HTR-8/SVneo (cell line): Measurements from ENCODE around the gene CBARP.

Experiments used
- DNase-seq: peaks from one replicate; pipeline ENCODE4 v3.0.0; 2011; ENCODE audit warnings: low spot score, mixed read lengths; ENCODE audit not compliant: insufficient read length
- FAIRE-seq: peaks from 2 replicates; lab custom pipeline; 2011; peaks lifted over from hg19 to GRCh38; lab: Jason Lieb, UNC

The CBARP gene

GRCh38 chr19:1229924-1230782 lies 7.7 kb downstream of the CBARP start:
- FAIRE-seq = no peak
- DNase-seq = no peak

GRCh38 chr19:1229056-1229923 lies 8.5 kb downstream of the CBARP start:
- FAIRE-seq = no peak

GRCh38 chr19:1228161-1228957 lies 9.4 kb downstream of the CBARP start:
- FAIRE-seq (no peak), DNase-seq (no peak)

More at GRCh38 chr19:1229056-1229923, 8.5 kb downstream of the CBARP start:
- no peak for DNase-seq

- FAIRE-seq (no peak), DNase-seq (no peak)
These were observed 10.3 kb downstream of the CBARP start for GRCh38 chr19:1227304-1228054.

GRCh38 chr19:1226522-1227303 lies 11.1 kb downstream of the CBARP start:
- DNase-seq (no peak), FAIRE-seq (no peak)

- no peak for DNase-seq
- FAIRE-seq = no peak
These were observed 11.6 kb downstream of the CBARP start for GRCh38 chr19:1226227-1226518.

- no peak for FAIRE-seq
- no peak for DNase-seq
These were observed 12.2 kb downstream of the CBARP start for GRCh38 chr19:1225440-1226226.

GRCh38 chr19:1224847-1225246 lies 13.0 kb downstream of the CBARP start:
- no peak for DNase-seq
- no peak for FAIRE-seq

GRCh38 chr19:1224047-1224825 lies 13.6 kb downstream of the CBARP start:
- no peak for FAIRE-seq
- DNase-seq = no peak

GRCh38 chr19:1223018-1223855 lies 14.6 kb downstream of the CBARP start:
- DNase-seq (peak; percentile 43), FAIRE-seq (no peak)

- no peak for DNase-seq
- no peak for FAIRE-seq
These were observed 15.4 kb downstream of the CBARP start for GRCh38 chr19:1222394-1222793.

- FAIRE-seq (no peak), DNase-seq (no peak)
These were observed 15.9 kb downstream of the CBARP start for GRCh38 chr19:1221904-1222255.

- FAIRE-seq (peak; percentile 28), DNase-seq (no peak)
These were observed 16.6 kb downstream of the CBARP start for GRCh38 chr19:1220976-1221903.

GRCh38 chr19:1220477-1220930 lies 17.3 kb downstream of the CBARP start:
- DNase-seq = no peak
- no peak for FAIRE-seq

- no peak for FAIRE-seq
- no peak for DNase-seq
These were observed 17.9 kb downstream of the CBARP start for GRCh38 chr19:1219786-1220476.
